Activated naive CD8-positive, alpha-beta T cell treated with anti-CD3 and anti-CD28 coated beads, Interleukin-2, amount 50 U/mL, for 24 hours (primary cell): ENCODE measurements around the gene GNL1.
A peak's percentile ranks its signal among the peaks of the same experiment; 100 is the strongest.
"Not testable (repeated sequence)": the region's sequence is repeated elsewhere in the genome, so short reads cannot be mapped to it uniquely, and the experiment has no call there.

Experiments
- ATAC-seq: fragments of 150-1000 bp; cut with Tn5 transposase; one replicate; pipeline ENCODE4 v1.10.0; 2021
- DNase-seq: peaks from one replicate; pipeline ENCODE4 v3.0.0; 2021
- H3K27ac Mint-ChIP-seq: one replicate; pipeline ENCODE4 v1.8.0; 2021; ENCODE audit warnings: mild to moderate bottlenecking, mixed read lengths
- H3K27me3 Mint-ChIP-seq: one replicate; pipeline ENCODE4 v1.8.0; 2021; ENCODE audit warnings: mixed read lengths
- H3K36me3 Mint-ChIP-seq: one replicate; pipeline ENCODE4 v1.8.0; 2021; ENCODE audit warnings: low read depth, mixed read lengths
- H3K4me1 Mint-ChIP-seq: one replicate; pipeline ENCODE4 v1.8.0; 2021; ENCODE audit warnings: mixed read lengths
- H3K4me3 Mint-ChIP-seq: one replicate; pipeline ENCODE4 v1.8.0; 2021; ENCODE audit warnings: mild to moderate bottlenecking, moderate library complexity, mixed read lengths
- H3K9me3 Mint-ChIP-seq: one replicate; pipeline ENCODE4 v1.8.0; 2021; ENCODE audit warnings: mixed read lengths

GNL1 gene

GRCh38 chr6:30555816-30556065, 548 bp downstream of the GNL1 start:
- peaks cover 67% of the 10 kb centered on the region for H3K36me3 Mint-ChIP-seq
- H3K4me1 Mint-ChIP-seq: peaks cover 49% of the 10 kb centered on the region
- peak overlapping the region; percentile 100 for H3K27ac Mint-ChIP-seq
- peak overlapping the region; percentile 100 for H3K4me3 Mint-ChIP-seq
- H3K9me3 Mint-ChIP-seq: no peaks in the 10 kb centered on the region
- peak; percentile 1 for ATAC-seq
- DNase-seq: no peak
- H3K27me3 Mint-ChIP-seq: no peaks in the 10 kb centered on the region

GRCh38 chr6:30554962-30555815, 1.1 kb downstream of the GNL1 start:
- Mint-ChIP-seq H3K27me3 (no peaks in the 10 kb centered on the region), H3K4me3 (peak overlapping the region; percentile 100), H3K27ac (peak overlapping the region; percentile 100), H3K4me1 (peaks cover 48% of the 10 kb centered on the region), H3K36me3 (peaks cover 70% of the 10 kb centered on the region), H3K9me3 (no peaks in the 10 kb centered on the region)
- ATAC-seq: no peak
- no peak for DNase-seq

- Mint-ChIP-seq H3K4me1 (peaks cover 44% of the 10 kb centered on the region), H3K27me3 (no peaks in the 10 kb centered on the region), H3K36me3 (peaks cover 70% of the 10 kb centered on the region), H3K4me3 (peak overlapping the region; percentile 100), H3K27ac (no peak overlapping the region), H3K9me3 (no peaks in the 10 kb centered on the region)
- DNase-seq: no peak
- no peak for ATAC-seq
These were observed 1.9 kb downstream of the GNL1 start for GRCh38 chr6:30554404-30554803.

GRCh38 chr6:30548375-30548774, 7.9 kb downstream of the GNL1 start:
- no peak for ATAC-seq
- Mint-ChIP-seq H3K4me3 (no peak overlapping the region), H3K36me3 (peaks cover 59% of the 10 kb centered on the region), H3K9me3 (no peaks in the 10 kb centered on the region), H3K4me1 (peaks cover 19% of the 10 kb centered on the region), H3K27me3 (no peaks in the 10 kb centered on the region), H3K27ac (no peak overlapping the region)
- no peak for DNase-seq

- H3K27ac Mint-ChIP-seq: no peak overlapping the region
- H3K36me3 Mint-ChIP-seq: peaks cover 50% of the 10 kb centered on the region
- ATAC-seq: no peak
- H3K4me3 Mint-ChIP-seq: no peak overlapping the region
- H3K4me1 Mint-ChIP-seq: peaks cover 22% of the 10 kb centered on the region
- H3K27me3 Mint-ChIP-seq: no peaks in the 10 kb centered on the region
- H3K9me3 Mint-ChIP-seq: no peaks in the 10 kb centered on the region
- DNase-seq: no peak
These were observed 8.8 kb downstream of the GNL1 start for GRCh38 chr6:30547454-30547853.

- no peaks in the 10 kb centered on the region for H3K9me3 Mint-ChIP-seq
- H3K27ac Mint-ChIP-seq: no peak overlapping the region
- DNase-seq (no peak), ATAC-seq (peak; percentile 67)
- peaks cover 32% of the 10 kb centered on the region for H3K4me1 Mint-ChIP-seq
- H3K27me3 Mint-ChIP-seq: no peaks in the 10 kb centered on the region
- H3K4me3 Mint-ChIP-seq: no peak overlapping the region
- H3K36me3 Mint-ChIP-seq: peaks cover 28% of the 10 kb centered on the region
These were observed 11.5 kb downstream of the GNL1 start for GRCh38 chr6:30544666-30545272.

- no peak for ATAC-seq
- H3K4me1 Mint-ChIP-seq: peaks cover 32% of the 10 kb centered on the region
- peaks cover 20% of the 10 kb centered on the region for H3K36me3 Mint-ChIP-seq
- no peak for DNase-seq
- no peaks in the 10 kb centered on the region for H3K9me3 Mint-ChIP-seq
- H3K27me3 Mint-ChIP-seq: no peaks in the 10 kb centered on the region
- H3K27ac Mint-ChIP-seq: peak overlapping the region; percentile 20
- H3K4me3 Mint-ChIP-seq: no peak overlapping the region
These were observed 12.5 kb downstream of the GNL1 start for GRCh38 chr6:30543821-30544220.

GRCh38 chr6:30542915-30543314, 13.4 kb downstream of the GNL1 start:
- DNase-seq (no peak), ATAC-seq (no peak)
- Mint-ChIP-seq H3K27ac (peak overlapping the region; percentile 38), H3K27me3 (no peaks in the 10 kb centered on the region), H3K36me3 (peaks cover 14% of the 10 kb centered on the region), H3K4me1 (peaks cover 34% of the 10 kb centered on the region), H3K4me3 (peak overlapping the region; percentile 75), H3K9me3 (no peaks in the 10 kb centered on the region)

GRCh38 chr6:30542404-30542725, 13.9 kb downstream of the GNL1 start:
- ATAC-seq (peak; percentile 20), DNase-seq (no peak)
- Mint-ChIP-seq H3K4me3 (peak overlapping the region; percentile 75), H3K36me3 (peaks cover 14% of the 10 kb centered on the region), H3K27ac (peak overlapping the region; percentile 38), H3K27me3 (no peaks in the 10 kb centered on the region), H3K9me3 (no peaks in the 10 kb centered on the region), H3K4me1 (peaks cover 36% of the 10 kb centered on the region)

- ATAC-seq: peak; percentile 80
- Mint-ChIP-seq H3K4me3 (peak overlapping the region; percentile 75), H3K27me3 (no peaks in the 10 kb centered on the region), H3K27ac (peak overlapping the region; percentile 38), H3K36me3 (peaks cover 14% of the 10 kb centered on the region), H3K9me3 (no peaks in the 10 kb centered on the region), H3K4me1 (peaks cover 36% of the 10 kb centered on the region)
- DNase-seq: peak; percentile 82
These were observed 14.5 kb downstream of the GNL1 start for GRCh38 chr6:30541515-30542403.

- no peak for DNase-seq
- no peaks in the 10 kb centered on the region for H3K9me3 Mint-ChIP-seq
- H3K4me3 Mint-ChIP-seq: no peak overlapping the region
- H3K27ac Mint-ChIP-seq: no peak overlapping the region
- H3K4me1 Mint-ChIP-seq: peaks cover 24% of the 10 kb centered on the region
- no peak for ATAC-seq
- H3K27me3 Mint-ChIP-seq: no peaks in the 10 kb centered on the region
- H3K36me3 Mint-ChIP-seq: no peaks in the 10 kb centered on the region
These were observed 18.4 kb downstream of the GNL1 start for GRCh38 chr6:30537931-30538330.

- Mint-ChIP-seq H3K4me1 (peaks cover 45% of the 10 kb centered on the region), H3K9me3 (no peaks in the 10 kb centered on the region), H3K27me3 (no peaks in the 10 kb centered on the region), H3K27ac (peak overlapping the region; percentile 26), H3K4me3 (peak overlapping the region; percentile 20), H3K36me3 (peaks cover 3% of the 10 kb centered on the region)
- DNase-seq (no peak), ATAC-seq (no peak)
These were observed 22.6 kb downstream of the GNL1 start for GRCh38 chr6:30533460-30534294.

GRCh38 chr6:30530014-30530413, 26.3 kb downstream of the GNL1 start:
- Mint-ChIP-seq H3K27me3 (no peaks in the 10 kb centered on the region), H3K9me3 (no peaks in the 10 kb centered on the region), H3K4me1 (peaks cover 72% of the 10 kb centered on the region), H3K36me3 (peaks cover 22% of the 10 kb centered on the region), H3K4me3 (peak overlapping the region; percentile 44), H3K27ac (peak overlapping the region; percentile 99)
- DNase-seq: no peak
- no peak for ATAC-seq

GRCh38 chr6:30529349-30529875, 26.9 kb downstream of the GNL1 start:
- Mint-ChIP-seq H3K36me3 (peaks cover 26% of the 10 kb centered on the region), H3K4me3 (peak overlapping the region; percentile 44), H3K4me1 (peaks cover 78% of the 10 kb centered on the region), H3K27ac (peak overlapping the region; percentile 99)
- not testable (repeated sequence) for H3K27me3 Mint-ChIP-seq, H3K9me3 Mint-ChIP-seq
- ATAC-seq (peak; percentile 75), DNase-seq (peak; percentile 51)
